Muscle of arm (tissue), 12 donors: ENCODE results near the gene MAP2K7. TPM values are rescaled to one million over a fixed set of nuclear protein-coding genes. Genes with fewer than 3 reads are reported as not detected.

Source experiments
- DNase-seq: peaks from one replicate; pipeline ENCODE4 v3.0.0-alpha.2; 2013
- polyA plus RNA-seq, 12 donors: library from polyadenylated mRNA; unstranded; fragments of 120-200 nt; gene quantifications; one replicate each; pipeline ENCODE4 v1.2.1, GENCODE V29; 2013; ENCODE audit not compliant: insufficient read length in 12 of 12

MAP2K7 gene
- polyA plus RNA-seq, 12 donors: 16.3 to 37.0 (median 18.9) TPM; not detected in 1

DNA sequence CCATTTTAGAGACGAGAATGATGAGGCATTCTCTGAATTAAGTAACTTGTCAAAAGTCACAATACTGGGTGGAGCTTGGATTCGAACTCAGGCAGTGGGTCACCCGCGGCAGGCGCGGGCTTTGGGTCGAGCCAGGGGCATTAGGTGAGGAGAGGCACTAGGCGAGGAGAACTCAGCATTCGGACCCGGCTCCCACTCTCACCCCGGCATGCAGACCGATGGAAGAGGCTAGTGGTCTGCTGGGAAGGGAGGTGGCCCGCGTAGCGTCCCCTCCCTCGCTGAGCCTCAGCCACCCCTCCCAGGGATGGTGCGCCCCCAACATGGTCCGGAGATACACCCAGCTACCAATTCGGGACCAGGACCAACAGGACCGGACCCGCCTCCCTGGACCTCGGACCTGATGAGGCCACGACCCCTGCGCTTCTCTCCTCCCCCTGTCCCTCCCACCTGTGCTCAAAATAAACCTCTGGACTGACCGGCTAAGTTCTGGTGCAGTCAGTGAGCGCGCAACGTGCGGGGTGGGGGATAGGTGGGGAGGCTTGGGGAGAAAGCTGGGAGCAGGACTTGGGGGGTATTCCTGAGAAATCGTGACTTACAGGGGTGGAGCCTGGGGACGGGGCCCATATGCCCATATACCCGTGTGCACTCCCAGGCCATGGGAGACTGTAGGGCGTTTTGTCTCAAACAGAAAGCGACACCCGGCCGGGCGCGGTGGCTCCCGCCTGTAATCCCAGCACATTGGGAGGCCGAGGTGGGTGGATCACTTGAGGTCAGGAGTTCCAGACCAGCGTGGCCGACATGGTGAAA is 15.1 kb downstream of the MAP2K7 start:
- no peak for DNase-seq

DNA sequence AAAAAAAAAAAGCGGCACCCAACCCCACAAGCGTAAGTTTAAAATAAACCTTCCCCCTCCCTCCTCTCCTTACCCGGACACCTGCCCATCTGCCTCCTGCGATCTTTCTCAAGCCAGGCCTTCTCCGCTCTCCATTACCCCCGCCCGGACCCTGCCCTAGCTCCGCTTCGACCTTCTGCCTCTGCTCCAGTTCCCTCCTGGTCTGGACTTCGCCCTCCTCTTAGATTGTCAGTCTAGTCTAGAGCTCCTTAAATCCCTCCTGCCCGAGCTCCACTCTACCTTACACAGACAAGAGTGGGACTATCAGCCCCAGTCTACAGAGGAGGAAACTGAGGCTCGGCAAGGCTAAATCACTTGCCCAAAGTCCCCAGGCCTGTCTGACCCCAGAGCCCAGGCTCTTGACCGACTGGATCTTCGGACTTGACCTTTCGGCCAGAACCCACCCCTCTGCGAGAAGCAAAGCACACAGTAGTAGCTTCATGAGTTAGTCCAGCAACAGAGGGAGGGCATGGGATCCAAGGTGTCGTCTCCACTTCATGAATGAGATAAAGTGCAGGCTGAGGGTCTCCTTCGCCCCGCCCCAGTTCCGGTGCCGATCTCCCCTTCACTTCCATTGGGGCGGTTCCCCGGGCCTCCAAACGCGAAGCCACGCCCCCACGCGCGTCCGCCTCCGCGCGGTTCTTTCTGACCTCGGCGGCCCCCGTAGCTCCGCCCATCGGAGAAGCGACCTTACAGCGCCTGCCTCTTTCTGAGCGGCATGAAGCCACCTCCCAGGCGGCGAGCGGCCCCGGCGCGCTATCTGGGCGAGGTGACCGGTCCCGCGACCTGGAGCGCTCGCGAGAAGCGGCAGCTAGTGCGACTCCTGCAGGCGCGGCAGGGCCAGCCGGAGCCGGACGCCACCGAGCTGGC is 16.2 kb downstream of the MAP2K7 start, which contains the start of gene SNAPC2:
Gene SNAPC2 (plus strand): TSS at position 729 of the 909 bp plus-strand sequence. CDS start 29 bp downstream, at position 758.
- DNase-seq: peak; percentile 95

DNA sequence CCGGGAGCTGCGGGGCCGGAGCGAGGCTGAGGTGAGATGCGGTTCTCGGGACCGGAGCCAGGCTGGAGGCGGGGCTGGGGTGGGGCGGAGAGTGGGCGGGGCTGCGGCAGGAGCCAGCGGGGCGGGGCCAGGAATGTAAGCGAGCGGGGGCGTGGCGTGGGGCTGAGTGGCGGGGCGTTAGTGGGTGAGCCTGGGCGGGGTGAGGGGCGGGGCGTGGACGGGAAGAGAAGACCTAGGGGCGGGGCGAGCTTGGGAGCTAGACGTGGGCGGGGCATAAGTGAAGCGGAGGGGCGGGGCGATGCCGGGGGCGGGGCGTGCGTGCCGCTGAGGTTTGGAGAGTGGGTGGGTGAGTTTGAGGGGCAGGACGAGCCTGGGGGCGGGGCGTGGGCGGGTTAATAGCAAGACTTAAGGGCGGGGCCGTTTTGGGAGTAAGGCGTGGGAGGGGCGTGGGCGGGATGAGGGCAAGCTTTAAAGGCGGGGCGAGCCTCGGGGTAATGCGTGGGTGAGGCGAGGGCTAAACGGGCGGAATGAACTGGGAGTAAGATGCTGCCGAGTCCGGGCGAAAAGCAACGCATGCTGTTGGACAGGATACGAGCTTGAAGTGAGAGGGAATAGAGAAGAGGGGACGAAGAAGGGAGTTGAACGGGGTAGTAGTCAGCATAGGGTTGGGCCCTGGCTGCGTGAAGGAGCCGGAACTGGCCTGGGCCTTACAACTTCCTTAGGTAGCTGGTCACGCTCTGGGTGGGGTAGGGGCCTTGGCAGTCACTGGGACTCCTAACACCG is 17.0 kb downstream of the MAP2K7 start:
- DNase-seq: peak; percentile 95

DNA sequence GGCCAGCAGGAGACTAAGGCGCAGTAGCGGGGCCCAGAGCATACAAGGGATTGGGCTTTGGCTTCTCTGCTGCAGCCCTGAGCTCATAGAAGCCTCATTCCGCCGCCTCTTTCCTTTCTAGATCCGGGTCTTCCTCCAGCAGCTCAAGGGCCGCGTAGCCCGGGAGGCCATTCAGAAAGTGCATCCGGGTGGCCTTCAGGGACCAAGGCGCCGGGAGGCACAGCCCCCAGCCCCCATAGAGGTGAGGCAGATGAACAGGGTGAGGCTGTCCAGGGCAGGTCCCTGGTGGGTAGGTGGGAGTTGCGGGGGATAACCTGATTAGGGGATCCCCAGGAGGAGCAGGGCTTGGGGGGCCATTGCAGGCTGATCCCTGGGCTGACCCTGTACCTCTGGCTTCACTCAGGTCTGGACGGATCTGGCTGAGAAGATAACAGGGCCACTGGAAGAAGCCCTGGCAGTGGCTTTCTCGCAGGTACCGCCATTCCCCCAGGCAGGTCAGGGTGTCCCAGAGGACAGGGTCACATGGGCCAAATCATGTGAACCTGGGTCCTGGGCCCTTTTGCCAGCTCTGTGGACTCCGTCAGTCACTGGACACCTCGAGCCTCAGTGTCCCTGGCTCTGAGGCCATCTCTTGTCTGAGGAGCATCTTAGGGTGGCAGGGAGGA is 17.8 kb downstream of the MAP2K7 start:
- DNase-seq: no peak

DNA sequence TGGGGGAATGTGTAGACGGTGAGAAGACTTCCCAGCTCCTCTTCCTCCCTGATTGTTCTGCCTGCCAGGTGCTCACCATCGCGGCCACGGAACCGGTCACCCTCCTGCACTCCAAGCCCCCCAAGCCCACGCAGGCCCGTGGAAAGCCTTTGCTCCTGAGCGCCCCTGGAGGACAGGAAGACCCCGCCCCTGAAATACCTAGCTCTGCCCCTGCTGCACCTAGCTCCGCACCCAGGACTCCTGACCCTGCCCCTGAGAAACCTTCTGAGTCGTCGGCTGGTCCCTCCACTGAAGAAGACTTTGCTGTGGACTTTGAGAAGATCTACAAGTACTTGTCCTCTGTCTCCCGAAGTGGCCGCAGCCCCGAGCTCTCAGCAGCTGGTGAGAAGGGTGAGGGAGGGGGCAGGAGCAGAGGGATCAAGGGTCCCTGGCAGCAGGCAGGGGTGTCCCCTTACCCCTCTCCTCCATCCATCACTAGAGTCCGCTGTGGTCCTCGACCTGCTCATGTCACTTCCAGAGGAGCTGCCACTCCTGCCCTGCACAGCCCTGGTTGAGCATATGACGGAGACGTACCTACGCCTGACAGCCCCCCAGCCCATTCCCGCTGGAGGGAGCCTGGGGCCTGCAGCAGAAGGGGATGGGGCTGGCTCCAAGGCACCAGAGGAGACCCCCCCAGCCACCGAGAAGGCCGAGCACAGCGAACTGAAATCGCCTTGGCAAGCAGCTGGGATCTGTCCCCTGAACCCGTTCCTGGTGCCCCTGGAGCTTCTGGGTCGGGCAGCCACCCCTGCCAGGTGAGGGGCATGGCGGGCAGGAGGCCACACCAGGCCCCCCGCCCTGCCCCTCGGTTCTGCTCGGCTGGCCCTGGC is 18.5 kb downstream of the MAP2K7 start:
- DNase-seq: no peak

DNA sequence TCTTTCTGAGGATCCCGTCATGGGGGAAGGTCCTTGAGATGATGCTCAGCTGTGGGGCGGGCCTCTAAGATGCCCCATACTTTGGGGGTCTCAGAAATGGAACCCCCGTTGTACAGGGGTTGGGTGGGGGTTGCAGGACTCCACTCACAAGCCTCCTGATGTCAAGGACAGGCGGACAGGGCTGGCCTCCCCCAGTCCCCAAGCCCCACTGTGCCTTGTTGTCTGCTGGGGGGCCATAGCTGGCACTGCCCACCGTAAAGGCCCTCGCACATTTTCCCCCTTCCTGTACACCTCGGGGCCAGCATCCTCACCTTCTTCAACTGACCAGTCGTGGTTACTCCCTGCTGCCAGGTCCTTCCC is 19.1 kb downstream of the MAP2K7 start:
- DNase-seq: no peak

DNA sequence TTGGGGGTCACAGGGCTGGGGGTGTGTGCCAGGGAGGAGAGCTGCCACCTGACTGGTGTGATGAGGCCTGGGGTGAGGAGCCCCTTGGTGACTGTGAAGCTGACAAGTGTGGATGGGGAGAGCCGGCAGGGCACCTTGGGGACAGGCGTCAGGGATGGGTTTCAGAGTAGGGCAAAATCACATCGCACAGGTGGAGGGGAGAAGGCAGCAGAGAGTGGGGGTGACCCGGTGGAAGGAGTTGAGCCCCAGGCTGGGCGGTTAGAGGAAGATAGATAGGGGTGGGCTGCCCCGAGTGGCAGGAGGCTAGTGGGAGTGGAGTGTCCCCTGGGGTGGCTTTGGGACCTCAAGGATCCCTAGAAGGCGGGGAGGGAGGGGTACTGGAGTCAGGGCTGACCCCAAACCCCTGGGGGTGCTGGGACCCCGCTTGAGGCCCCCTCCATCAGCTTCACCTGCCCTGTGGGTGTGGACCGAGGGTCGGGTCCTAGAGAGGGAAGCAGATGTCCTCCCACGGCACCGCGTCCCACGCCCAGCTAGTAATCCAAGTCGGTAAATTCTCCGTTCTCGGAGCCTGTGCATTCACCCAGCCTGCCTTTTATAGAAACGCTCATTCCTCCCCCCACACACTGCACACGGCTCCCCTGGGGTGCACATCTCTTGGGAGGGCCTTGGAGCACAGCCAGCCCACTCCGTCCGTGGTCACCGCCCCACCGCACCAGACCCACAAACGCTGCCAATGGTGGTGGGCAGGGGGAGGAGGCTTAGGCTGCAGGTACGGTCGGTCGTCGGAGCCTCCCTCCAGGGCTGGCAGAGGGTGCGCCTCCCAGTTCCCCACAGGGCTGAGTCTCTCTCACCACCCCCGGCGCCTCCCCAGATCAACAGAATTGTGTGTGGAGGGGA is 19.9 kb downstream of the MAP2K7 start:
- no peak for DNase-seq

DNA sequence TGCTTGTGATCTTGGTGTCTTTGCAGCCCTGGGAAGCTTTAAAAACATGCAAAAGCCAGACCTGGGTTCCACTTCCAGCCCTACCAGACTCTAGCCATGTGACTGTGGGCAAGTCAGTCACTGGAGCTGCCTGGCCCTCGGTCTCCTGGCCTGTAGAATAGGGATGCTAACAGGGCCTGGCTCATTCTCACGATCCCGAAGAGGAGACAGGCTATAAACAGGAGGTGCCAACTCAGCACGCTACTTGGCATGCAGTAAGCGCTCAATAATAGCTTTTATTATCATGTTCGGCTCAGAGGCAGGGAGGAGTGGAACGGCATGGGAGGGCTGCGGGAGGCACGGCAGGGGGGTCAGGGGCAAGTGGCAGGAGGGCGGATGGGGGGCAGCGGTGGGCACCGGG is 20.6 kb downstream of the MAP2K7 start:
- DNase-seq: no peak

DNA sequence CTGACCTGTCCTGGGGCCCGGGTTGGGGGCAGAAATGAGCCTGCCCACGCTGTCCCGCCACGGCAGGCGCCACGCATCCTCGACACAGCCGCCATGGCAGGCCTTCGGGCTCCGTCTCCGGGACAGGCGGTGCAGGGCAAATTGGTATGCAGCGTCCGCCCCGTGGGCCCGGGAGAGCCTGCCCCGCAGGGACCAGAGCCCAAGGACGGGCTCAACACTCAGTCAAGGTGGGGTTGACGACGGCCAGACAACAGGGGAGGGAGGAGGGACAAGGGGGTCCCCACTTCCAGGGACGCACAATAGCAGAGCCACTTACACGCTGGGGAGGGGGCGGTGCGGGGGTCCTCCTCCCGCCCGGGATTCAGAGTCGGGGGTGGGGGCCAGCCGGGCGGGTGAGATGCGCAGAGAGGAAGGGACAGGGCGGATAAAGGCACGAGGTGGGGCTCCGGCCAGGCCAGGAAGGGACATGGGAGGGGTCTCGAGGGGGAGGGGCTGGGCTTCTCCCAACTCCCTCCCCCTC is 21.0 kb downstream of the MAP2K7 start:
- DNase-seq: no peak

DNA sequence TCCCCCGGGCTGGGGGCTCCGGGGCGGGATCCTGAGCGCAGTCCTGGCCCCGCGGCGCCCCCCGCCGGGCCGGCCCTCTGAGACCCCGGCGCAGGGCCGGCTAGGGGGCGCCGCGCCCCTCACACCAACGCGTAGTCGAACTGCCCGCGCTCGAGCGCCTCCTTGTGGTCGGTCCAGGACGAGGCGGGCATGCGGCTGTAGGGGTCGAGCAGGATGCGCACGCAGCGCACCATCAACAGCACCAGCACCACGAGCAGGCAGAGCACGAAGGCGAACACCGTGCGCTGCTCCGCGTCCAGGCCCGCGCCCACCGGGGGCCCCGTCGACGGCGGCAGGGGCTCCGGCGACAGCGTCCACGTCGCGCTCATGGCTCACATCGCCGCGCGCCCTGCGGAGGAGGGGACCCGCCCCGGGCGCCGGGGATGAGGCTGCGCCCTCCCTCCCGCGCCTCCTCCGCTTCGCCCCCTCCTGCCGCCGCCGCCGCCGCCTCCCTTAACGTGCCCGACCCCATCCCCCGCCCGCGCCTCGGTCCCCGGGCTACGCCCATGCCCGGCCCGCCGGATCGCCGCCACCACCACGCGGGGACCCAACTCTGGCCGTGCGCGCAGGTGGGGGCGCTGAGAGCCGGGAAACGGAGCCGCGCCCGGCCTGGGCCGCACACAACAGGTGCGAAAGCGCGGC is 21.6 kb downstream of the MAP2K7 start:
- peak; percentile 80 for DNase-seq

DNA sequence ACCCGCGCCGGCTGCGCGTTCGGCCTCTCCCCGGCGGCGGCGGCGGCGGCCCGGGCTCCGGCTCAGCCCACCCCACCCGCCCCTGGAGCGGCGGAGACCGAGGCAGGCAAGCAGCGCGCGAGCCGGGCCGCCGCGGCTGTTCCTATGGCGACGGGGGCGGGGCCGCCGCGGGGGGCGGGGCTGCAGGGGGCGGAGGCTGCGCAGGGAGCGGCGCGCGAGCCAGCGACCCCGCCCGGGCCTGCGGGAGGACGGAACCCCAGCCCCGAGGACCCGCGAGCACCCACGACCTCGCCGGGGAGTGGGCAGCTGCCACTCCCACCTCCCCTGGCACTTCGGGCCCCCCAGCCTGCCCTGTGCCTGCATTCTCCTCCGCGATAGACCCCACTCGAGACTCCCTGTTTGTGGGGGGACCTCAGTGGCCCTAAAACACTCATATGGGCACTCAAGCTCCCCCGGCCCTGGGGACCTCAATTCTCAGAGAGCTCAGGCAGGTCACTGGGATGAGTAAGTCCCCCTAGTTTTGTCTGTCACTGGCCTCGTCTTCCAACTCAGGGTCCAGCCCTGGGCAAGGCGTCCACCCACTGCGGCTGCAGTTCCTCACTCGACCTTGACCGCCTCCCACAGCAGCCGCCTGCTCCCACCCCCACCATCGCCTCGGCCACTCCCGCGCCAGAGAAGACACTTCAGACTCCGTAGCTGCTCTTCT is 22.5 kb downstream of the MAP2K7 start, which contains the start of gene CTXN1:
Gene CTXN1 (minus strand): TSS at position 115 of the 706 bp plus-strand sequence. CDS start 597 bp downstream, outside the sequence.
- no peak for DNase-seq

DNA sequence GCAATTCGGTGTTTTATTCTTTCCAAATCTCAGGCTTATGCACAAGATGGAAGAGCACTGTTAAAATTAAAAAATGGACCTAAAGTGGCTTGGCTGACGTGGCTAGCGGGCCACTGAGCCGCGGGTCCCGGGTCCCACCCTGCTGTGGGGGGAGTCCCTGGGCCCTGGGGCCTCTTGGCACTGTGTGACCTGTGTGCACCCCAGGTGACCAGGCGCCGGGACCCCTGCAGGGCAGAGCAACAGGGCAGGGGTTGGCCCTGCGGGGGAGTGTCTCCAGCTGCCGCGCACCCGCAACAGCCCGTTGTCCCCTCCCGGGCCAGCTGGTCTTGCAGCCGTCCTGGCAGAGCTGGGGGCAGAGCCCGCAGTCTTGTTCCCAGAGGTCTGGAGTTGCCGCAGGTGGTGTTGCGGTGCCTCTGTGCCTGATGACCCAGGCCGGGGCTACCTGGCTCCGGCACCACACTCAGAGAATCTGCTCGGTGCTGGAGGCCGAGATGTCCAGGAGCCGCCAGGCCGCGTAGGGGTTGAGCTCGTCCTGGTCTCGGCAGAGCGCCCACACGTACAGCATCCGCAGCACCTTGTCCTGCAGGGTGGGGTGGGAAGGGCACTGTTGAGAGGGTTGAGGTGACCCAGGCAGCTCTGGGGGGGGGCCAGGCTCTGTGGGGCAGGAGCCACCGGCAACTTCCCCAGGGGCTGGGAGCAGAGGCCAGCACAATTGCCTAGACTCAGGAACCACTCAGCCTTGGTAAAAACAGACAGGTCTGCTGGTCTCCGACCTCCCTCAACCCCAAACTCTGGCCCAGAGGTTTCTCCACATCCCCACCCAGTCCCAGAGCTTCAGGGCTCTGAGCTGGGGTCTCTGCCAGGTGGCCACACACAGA is 23.3 kb downstream of the MAP2K7 start:
- no peak for DNase-seq

DNA sequence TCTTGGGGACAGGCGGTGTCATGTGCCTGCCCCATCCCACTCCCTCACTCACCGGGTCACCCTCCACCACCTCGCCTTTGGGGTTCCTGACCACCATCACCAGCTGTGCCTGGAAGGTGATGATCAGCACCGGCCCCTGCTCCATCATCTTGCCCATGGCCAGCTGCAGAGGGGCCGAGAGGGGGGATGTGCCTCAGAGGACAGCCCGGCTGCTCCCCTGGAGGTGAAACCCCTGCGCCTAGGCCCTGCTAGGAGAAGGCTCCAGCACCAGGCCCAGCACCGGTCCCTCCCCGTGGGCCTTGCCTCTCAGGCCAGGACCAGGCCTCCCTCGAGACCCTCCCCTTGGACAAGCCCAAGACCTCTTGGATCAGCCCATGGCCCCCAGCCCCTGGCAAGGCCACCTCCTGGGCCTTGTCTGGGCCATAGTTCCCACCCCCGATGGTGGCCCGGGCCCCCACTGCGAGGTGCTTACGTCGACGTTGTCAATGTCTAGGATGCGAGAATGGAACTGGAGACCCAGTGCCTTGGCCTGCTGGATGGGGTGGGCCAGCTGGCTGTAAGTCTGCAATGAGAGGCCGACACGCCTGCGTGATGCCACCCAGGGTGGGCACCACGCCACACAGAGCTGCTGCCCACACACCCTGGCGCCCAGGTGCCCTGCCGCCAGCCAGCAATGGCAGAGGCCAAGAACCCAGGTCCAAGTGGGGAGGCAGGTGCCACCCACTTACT is 24.1 kb downstream of the MAP2K7 start:
- no peak for DNase-seq

DNA sequence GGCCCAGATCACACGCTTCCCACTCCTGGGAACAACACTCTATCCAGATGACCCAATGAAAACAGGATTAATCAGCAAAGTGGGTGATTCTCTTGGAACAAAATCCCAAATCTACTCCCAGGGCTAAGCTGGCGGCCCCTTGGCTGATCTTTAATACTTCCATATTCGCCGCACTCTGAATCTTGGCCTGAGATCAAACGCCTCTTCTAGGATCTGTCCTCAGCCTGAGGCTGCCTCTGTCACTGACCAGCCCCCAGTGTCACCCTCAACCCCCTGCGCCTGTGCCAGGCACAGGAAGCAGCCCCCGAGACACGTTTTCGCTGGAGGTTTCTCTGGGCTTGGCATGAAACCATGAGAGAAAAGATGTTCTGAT is 24.6 kb downstream of the MAP2K7 start:
- no peak for DNase-seq

DNA sequence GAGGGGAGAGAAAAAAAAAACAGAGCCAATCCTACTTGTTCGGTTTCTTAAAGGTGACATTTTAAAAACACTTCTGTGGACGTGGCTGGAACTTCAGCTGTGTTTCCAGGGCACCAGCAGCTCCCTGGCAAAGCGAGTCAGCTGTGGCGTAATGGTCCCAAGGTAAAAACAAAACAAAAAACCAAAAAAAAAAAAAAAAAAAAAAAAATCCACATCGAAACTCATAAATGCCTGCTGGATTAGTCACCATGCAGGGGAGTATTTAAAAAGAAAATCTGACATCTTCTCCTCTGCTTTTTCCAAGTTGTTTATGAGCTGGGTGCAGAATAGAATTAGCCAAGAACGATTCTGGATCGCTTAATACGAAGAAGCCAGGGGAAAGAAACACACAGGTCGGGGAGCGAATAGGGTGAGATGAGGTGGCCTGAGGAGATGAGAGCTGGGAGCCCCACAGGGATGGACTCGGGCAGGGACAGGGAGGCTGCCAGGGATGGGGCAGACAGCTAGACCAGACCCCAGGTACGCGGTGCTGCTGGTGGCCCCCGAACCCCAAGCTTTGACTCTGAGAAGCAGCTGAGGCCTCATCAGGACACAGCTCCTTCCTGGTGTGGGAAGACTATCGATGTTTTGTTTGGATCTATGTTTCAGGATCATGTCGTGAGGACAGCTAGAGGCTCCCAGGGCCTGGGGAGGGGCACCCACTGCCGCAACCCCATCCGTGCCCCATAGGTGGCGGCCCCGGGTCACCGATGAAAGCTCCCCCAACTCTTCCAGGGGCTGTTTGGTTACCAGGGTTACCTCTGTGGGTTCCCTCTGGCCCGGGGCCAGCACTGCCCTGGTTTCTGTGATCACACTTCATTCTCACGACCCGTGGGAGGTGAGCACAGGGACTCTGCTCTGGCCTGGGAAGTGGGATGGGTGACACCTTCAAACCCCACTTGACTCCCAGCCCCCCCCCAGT is 25.3 kb downstream of the MAP2K7 start:
- DNase-seq: no peak
